ENCODE measurements around the gene CELF2.

The CELF2 gene

DNA sequence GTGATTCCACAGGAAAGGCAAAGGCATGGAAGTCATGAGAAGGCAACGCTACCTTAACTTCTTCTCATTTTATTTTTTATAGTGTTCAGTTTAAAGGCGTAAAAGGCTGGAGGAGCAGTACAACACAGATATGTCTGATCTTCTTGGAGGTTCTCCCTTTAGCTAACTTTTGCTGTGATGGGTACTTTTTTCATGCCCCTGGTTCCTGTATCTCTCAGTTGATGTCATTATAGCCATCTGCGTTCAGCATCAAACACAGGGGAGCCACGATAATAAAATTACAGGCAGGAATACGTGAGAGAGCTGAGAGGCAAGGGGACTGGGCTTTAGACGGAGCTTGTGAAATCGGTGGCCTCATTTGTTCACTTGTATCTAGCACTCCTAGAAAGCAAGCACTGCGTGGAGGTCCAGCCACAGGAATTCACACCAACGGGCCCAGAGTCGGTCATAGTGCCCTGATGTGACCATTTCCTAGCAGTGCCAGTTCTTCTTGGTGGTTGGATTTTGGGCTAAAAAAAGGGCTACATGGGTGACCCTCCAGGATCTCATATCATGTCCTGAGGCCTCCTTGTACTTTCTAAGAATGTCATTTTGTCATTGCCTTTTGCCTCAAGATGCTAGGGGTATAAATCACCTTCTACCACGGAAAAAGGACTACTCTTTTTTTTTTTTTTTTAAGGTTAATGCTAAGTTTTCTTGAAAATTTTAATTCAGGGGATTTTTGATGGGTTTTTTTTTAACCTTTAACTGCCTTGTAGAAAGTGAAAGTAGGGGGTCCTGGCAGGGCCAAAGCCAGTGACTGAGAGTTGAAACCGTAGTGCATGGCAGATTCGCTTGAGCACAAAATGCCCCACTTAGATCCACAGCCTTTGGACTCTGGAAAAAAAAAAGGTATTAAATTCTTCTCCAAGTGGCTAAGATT is 191.5 kb downstream of the CELF2 start:
- DNase-seq (ENCODE audit: low read depth, low spot score): no peak
- H3K27ac ChIP-seq: no peak overlapping the region

DNA sequence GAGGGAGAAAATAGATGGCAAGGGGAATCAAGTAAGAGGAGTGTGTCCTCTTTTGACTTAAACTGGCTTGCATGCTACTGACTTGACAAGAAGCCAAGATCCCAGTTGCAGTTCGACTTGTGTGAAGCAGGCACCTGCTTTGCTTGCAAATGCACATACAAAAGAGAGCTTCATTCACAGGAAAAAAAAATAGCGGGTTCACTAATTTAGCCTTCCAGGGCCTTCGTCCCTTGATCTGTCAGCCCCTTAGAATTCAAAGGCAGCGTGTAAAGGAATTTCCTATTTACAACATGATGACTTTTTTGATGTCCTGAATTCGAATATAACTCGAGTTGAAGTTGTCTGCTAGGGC is 192.1 kb downstream of the CELF2 start:
- H3K27ac ChIP-seq: no peak overlapping the region
- no peak for DNase-seq (ENCODE audit: low read depth, low spot score)

DNA sequence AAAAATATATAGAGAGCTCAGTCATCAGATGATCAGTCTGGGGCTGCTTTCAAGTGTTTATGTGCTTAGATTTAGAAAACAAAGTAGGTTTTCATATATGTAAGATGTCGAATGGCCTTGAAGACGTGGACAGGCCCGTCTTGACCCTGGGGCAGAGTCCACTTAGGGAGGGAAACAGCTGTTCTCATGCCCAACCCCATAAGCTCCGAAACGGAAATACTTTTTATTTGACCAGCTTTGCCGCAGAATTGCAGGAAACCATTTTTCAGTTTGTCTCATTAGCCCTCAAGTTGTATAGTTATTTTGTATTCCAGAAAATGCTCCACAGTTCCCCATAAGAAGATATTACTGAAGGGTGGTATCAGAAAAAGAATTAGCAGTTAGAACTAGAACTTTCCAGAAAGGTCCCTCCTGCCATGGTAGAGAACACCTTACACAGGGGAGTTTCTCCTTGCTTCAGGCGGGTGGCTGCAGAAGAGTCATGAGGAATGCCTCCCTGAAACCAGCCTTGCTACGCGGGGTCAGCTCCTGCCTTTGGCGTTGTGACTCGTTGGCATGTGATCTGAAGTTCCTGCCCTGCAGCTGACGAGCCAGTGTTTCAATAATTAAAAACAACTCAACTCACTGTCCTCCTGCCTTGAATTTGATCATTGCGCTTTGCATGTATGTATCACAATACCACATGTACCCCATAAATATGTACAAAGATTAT is 192.7 kb downstream of the CELF2 start:
- H3K27ac ChIP-seq: no peak overlapping the region
- DNase-seq (ENCODE audit: low read depth, low spot score): no peak

DNA sequence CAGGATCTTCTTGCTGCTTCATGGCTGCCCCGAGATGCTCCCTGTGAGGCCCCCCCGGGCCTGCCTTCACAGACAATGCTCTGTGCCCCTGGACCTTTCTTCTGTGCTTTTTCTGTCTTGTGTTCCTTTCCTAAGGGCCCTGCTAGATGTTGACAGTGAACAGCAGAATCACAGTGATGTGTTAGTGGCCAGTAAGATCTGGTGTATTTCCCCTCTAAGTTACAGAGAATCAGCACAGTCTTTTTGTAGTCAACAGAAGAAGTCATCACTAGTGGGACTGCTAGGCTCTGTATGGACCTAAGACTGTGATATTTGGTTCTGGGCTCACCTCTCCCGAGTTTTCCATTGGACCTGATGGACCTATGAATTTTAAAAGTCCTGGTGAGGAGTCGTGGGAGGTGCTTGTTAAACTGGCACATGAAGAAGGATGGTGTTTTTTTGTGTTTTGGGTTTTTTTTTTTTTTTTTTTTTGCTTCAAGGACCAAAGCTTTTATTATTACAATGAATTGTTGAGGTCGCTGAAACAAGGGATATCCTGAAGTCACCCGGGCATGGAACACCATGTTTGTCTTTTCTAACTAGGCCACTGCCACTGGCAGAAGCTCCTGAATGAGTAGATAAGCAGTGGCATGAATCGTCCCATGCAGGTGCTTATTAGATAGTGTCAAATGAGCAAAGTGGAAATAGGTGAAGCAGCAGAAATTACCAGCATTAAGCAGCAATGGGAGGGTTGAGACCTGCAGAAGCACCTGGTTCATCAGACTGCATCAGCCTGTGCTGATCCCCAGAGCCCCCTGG is 194.8 kb downstream of the CELF2 start:
- H3K27ac ChIP-seq: no peak overlapping the region
- DNase-seq (ENCODE audit: low read depth, low spot score): no peak

DNA sequence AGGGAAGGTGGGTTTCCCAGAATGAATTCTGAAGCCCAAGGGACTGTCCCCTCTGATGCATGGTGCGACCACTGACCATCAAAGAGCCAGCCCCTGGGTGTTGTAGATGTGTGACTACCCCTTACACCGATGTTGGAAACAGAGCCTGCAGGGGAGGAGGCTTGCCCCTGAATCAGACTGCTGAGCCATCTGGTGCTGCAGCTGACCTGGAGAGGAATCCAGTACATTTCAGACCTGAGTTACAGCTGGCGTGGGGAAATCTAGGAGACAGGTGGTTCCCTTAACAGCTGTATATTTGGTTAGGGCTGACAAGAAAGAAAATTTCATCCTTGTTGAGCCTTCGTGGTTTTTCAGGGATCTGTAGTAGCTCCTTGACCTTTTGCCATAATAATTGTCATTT is 195.5 kb downstream of the CELF2 start:
- no peak for DNase-seq (ENCODE audit: low read depth, low spot score)
- no peak overlapping the region for H3K27ac ChIP-seq

DNA sequence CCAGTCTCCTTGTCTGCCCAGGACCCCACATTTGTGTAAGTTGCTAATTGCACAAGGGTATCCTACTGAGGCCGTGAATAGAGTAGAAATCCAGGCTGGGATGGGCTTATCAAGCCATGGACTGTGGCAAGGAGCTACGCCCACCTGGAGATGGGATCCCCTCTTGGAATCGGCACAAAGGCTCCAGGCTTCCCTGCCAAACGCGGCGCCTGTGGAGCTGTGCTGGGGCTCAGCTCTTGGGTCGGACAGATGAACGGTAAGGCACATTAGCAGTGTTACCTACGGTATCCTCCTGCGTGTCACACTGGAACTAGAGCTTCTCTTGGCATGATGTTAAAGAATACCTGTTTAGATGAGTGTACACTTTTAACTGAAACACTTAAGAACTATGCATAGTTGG is 196.7 kb downstream of the CELF2 start:
- no peak for DNase-seq (ENCODE audit: low read depth, low spot score)
- no peak overlapping the region for H3K27ac ChIP-seq

DNA sequence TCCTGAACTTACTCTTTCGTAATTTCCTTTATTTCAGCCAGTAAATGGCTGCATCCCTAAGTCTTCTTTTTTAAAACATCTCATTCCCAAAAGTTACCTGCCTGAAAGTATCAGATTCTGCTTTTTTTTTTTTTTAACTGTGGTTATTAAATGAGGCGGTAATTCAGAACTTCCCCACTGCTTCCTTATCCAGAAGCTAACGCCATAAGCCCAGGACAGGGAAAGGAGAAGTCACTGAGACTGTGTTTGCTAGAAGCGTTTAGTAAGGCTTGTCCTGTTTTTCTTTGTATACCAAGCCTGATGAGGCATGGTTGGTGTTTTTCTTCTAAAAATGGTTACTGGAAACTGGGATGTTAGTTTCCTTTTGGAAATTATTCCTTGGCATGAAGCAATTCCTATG is 197.8 kb downstream of the CELF2 start:
- no peak overlapping the region for H3K27ac ChIP-seq
- no peak for DNase-seq (ENCODE audit: low read depth, low spot score)

DNA sequence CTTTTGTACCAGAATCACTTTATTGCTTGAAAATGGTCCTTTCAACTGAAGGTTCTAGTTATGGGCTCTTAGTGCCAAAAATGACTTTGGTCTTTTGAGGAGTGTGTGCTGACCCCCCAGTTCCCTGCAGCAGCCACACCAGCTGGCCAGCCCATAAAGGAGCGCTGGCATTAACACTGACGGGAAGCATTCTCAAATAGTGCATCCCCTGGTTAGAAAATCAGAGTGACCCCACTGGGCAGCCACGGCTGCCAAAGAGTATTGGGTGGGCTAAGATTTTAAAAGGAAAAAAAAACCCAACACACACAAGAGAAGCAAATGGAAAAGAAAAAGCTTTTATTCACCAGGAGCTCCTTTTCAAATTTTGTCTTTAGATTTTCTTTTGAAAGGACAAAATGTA is 199.8 kb downstream of the CELF2 start:
- no peak for DNase-seq (ENCODE audit: low read depth, low spot score)
- no peak overlapping the region for H3K27ac ChIP-seq

DNA sequence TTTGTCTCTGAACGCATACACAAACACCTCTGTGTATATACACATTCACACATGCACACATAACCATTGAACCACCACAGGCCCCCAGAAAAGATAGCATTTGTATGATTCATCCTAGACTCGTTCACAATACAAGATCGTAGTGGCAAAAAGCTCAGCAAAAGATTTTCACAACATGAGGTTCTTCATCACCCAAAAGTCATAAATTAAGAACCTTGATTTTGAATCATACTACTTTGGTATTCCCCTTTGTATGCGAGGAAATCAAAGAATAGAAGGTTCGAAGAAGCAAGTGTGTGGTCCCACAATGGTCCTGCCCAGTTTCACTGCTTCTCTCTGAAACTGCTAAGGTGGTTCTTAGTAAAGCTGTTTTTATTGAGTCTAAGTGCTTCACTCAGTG is 200.7 kb downstream of the CELF2 start:
- H3K27ac ChIP-seq: no peak overlapping the region

DNA sequence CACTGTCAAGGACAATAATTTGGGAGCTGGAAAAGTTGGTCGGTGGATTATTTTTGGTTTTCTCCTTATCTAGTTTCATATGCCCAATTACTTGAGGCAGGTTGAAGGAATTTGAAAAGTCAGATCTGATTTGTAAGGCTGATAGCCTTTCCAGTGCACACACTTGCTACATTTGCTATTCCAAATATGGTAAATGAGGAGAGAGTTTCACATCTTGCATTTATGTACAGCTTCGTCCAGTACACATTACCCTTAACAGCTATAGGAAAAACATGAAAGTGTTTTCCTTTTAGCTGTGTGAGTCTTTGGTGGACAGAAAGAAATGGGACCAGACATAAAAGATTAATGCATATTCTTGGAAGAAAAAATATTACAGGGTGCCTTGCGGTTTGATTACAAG is 201.8 kb downstream of the CELF2 start:
- H3K27ac ChIP-seq: no peak overlapping the region
- no peak for DNase-seq (ENCODE audit: low read depth, low spot score)

More for the DNA sequence above, 200.7 kb downstream of the CELF2 start:
- DNase-seq (ENCODE audit: low read depth, low spot score): no peak

DNA sequence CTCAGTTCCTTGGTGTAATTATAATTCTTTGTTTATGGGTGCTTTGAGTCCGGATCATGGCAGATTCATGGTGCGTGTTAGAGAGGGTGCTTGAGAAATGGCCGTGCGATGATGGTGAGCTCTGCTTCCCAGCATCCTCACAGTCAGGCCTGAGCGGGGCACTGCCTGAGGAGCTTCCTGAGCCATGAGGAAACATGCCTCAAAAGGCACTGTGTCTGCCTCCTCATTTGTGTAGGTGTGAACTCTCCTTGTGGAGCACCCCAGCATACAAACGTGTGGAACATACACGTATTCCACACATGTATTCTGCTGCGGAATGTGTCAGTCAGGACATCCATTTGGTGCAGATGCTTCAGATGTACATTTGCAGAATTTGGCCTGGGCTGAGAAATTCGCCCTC is 205.4 kb downstream of the CELF2 start:
- DNase-seq (ENCODE audit: low read depth, low spot score): no peak
- no peak overlapping the region for H3K27ac ChIP-seq

DNA sequence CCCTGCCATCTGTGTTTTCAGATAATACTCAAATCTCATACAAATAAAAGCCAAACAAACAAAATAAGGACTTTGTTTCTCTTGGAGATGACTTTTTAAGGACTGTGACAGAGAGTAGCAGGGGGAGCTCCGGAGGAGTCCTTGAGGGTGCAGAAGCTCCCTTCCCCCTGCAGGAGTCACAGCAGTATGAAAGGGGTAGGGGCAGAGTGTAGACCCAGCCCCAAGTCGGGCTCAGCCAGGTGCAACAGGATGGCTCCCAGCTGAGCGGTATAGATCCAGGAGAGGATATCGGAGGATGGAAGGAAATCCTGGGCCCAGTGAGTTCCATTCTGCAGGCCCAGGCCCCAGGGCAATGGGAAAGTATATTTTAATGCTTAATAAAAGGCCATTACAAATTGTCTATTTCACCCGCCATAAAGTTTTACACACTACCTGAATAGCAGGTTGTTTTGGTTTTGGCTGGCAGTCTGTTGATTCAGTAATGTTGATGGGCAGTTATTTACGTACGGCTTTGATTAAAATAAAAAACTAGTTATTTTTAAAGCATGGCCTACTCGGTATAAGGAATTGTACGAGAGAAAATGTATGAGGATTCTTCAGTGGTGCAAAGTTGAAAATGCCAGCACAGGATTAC is 206.0 kb downstream of the CELF2 start:
- H3K27ac ChIP-seq: no peak overlapping the region
- DNase-seq (ENCODE audit: low read depth, low spot score): no peak

DNA sequence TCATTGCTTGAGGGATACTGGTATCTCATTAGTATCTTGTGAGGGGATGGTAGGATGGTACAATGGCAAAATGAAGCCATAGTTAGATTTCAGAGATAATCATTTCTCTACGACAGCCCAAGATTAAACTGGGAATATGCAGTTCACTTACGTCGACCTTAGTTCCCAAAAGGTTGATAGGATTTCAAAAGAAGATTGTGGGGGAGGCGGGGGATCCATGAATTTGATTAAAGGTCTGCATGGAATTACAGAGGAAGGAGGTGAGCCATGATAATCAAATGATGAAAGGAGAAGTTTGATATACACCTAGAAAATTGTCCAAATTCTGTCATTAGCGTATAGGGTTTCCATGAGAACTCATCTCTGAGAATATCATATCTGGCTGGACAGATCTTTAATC is 206.6 kb downstream of the CELF2 start:
- DNase-seq (ENCODE audit: low read depth, low spot score): no peak
- no peak overlapping the region for H3K27ac ChIP-seq

DNA sequence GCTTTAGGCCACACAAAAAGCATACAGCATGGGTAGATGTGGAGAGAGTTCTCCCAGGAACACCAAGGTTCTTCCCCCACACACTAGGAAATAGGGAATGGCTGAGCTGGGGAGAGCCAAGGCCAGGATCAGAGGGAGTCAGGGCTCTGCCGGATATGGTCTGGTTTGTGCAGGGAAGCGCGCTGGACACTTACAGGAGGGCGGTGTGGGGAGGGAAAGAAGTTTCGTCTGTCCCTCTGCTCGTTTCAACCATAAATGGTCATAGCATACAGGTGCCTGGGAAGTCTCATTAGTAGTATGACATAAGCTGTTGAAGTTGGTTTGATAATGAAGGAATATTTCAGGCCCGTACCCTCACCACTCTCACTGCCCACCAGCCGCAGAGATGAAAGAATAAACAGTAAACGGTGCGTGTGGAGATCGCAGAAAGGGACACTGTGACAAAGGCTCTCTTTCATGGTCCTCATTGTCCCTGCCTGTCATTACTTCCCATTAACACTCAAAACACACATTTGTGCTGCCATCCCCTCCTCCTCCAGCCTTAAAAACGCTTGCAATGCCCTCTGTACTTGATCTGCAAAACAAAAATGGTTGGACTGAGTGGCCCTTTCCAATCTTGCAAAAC is 207.2 kb downstream of the CELF2 start:
- no peak overlapping the region for H3K27ac ChIP-seq
- no peak for DNase-seq (ENCODE audit: low read depth, low spot score)

DNA sequence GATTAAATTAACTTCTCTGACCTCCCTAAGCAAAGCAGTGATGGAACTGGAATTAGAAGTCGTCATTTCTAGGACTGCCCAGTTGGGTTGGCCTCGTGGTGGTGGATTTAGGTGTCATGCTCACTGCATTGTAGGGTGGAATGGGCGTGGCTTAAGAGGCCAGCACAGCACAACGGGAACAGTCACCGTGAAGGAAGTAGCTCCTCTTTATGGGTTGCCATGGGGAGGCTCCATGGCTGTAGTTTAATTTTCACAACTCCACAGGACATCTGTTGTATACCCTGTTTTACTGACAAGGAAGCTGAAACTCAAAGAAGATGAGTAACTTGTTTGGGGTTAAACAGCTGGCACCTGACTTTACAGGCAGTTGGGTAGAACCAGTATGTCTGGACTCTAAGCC is 208.3 kb downstream of the CELF2 start:
- no peak overlapping the region for H3K27ac ChIP-seq
- DNase-seq (ENCODE audit: low read depth, low spot score): peak; percentile 36

DNA sequence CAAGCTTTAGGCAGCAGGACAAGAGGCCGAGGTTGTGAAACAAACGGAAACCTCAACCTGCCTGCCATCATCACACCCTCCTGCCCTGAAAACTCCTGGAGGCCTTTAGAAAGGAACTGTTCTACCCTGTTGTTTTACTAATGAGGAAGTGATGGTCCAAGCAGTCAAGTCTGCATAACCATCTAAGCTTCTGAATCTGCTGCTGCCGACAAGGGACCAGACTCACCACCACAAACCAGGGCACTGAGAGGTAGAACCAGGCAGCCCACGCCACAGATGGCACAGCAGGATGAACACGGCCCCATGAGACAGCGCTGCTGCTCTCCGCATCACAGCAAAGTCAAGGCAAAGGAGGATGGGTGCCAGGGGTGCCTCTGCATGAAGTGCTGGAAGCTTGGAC is 209.4 kb downstream of the CELF2 start:
- no peak overlapping the region for H3K27ac ChIP-seq
- no peak for DNase-seq (ENCODE audit: low read depth, low spot score)

DNA sequence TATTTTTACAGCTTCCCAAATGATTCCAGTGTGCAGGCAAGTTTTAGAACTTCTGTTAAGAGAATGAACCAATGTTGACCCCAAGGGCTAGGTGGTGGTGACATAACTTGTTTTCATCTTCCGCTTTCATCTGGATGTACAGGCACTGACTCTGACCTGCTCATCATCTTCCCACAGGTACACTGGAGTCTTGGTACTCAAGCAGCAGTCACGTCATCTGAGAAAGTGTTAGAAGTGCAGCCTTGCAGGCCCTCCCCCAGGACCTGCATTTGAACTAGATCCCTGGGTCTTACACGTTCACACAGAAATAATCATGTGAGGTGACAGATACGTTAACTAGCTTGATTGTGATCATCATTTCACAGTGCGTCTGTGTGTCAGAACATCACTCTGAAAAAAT is 212.2 kb downstream of the CELF2 start:
- H3K27ac ChIP-seq: no peak overlapping the region
- no peak for DNase-seq (ENCODE audit: low read depth, low spot score)

DNA sequence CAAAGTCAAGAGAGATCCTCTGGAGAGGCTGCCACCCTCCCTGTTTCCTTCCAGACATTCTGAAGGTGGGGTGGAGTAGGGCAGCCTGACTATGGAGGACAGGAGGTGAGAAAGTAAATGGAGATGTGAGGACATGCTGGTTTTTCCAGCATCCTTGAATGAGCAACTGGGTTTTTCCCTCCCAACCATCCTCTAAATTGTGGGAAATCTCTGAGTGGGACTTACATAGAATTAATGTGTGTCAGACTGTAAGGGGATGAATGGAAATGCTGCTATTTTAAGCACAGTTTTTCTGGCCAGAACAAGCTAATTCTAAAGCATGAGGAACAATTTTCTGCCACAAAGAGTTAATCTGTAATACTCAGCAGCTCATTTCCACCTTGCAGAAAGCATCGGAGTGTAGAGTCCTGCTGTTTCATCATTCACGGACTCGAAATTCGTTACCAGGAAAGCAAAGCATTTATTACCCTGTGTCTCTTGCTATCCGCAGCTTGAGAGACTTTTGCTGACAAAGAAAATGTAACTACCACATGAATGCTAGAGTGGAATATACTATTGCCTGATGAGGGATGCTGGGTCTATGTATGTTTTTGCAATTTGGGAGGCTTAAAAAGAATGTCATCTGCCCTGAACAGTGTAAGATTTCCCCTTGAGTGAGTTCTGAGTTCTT is 213.0 kb downstream of the CELF2 start:
- H3K27ac ChIP-seq: no peak overlapping the region

DNA sequence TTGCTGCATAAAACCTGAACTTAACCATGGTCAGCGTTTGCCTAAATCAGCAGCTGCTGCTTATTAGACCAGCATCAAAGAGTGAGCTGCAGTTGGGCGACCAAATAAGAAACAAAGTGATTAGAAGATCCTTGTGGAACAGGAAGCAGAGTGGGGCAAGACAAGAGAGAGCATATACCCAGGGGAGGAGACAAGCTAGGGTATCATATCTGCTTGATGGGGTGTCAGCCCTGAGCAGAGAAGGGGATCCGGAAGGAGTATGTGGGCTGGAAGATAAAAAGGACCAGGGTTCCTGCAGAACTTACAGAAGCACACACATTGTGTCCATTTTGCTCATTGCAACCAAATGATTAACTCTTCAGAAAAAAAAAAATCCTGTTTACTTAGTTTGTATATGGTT is 213.6 kb downstream of the CELF2 start:
- DNase-seq (ENCODE audit: low read depth, low spot score): no peak
- H3K27ac ChIP-seq: no peak overlapping the region

More for the DNA sequence above, 213.0 kb downstream of the CELF2 start:
- DNase-seq (ENCODE audit: low read depth, low spot score): no peak
